ENCODE results near the gene KERA.

KERA gene

GRCh38 chr12:91072931-91073330 lies 15.1 kb upstream of the KERA start:
- peak; percentile 30 for DNase-seq

- no peak for DNase-seq
Measured at GRCh38 chr12:91070936-91071335, 13.1 kb upstream of the KERA start.

- DNase-seq: no peak
Measured at GRCh38 chr12:91065396-91065795, 7.6 kb upstream of the KERA start.

- DNase-seq: no peak
Measured at GRCh38 chr12:91064640-91065039, 6.8 kb upstream of the KERA start.

- DNase-seq: no peak
Measured at GRCh38 chr12:91061091-91061490, 3.3 kb upstream of the KERA start.

- DNase-seq: no peak
Measured at GRCh38 chr12:91059211-91059610, 1.4 kb upstream of the KERA start.

GRCh38 chr12:91058786-91059185 lies 962 bp upstream of the KERA start:
- no peak for DNase-seq

GRCh38 chr12:91056488-91056887 lies 1.3 kb downstream of the KERA start:
- DNase-seq: no peak

GRCh38 chr12:91055976-91056375 lies 1.8 kb downstream of the KERA start:
- no peak for DNase-seq

GRCh38 chr12:91053951-91054715 lies 3.7 kb downstream of the KERA start:
- peak; percentile 39 for DNase-seq

- DNase-seq: no peak
Measured at GRCh38 chr12:91052026-91052425, 5.8 kb downstream of the KERA start.

- DNase-seq: no peak
Measured at GRCh38 chr12:91044586-91044985, 13.2 kb downstream of the KERA start.

GRCh38 chr12:91043408-91043807 lies 14.4 kb downstream of the KERA start:
- peak; percentile 77 for DNase-seq

- no peak for DNase-seq
Measured at GRCh38 chr12:91040096-91040755, 17.6 kb downstream of the KERA start.

GRCh38 chr12:91037276-91037675 lies 20.5 kb downstream of the KERA start:
- no peak for DNase-seq

- no peak for DNase-seq
Measured at GRCh38 chr12:91033251-91033650, 24.6 kb downstream of the KERA start.

GRCh38 chr12:91023326-91024004 lies 34.4 kb downstream of the KERA start:
- DNase-seq: no peak

- no peak for DNase-seq
Measured at GRCh38 chr12:91021076-91021475, 36.7 kb downstream of the KERA start.

GRCh38 chr12:91019455-91019854 lies 38.4 kb downstream of the KERA start:
- DNase-seq: no peak

- DNase-seq: no peak
Measured at GRCh38 chr12:91017511-91018263, 40.1 kb downstream of the KERA start.

- DNase-seq: no peak
Measured at GRCh38 chr12:91017043-91017442, 40.8 kb downstream of the KERA start.

- no peak for DNase-seq
Measured at GRCh38 chr12:91009319-91009950, 48.4 kb downstream of the KERA start.

Measured in NCI-H2171 (cell line).